Adrenal gland (tissue), 12 donors: ENCODE measurements around the gene MESP2. TPM values are rescaled to one million over a fixed set of nuclear protein-coding genes. Genes with fewer than 3 reads are reported as not detected.

Experiments
- DNase-seq, 7 donors: peaks; one replicate each; pipeline ENCODE4 v3.0.0-alpha.2; 2019 to 2020
- H3K27ac ChIP-seq, 5 donors: fragments of 200-600 bp; sonication (generic) in 4 of 5; 1 replicate in 3 of 5; 2 replicates in 2 of 5; pipeline versions ENCODE4 v1.5.1 to v1.8.0; 2016 to 2020; ENCODE audit warnings: mild to moderate bottlenecking in 1 of 5
- H3K27me3 ChIP-seq: fragments of 200-600 bp; 2 replicates; pipeline ENCODE4 v1.8.0; 2021
- H3K36me3 ChIP-seq, 2 donors: fragments of 200-600 bp; replicated peaks in 1 of 2; 1 replicate in 1 of 2; 2 replicates in 1 of 2; pipeline versions ENCODE4 v1.5.1 to v1.8.0; 2018 to 2022
- H3K4me1 ChIP-seq, 2 donors: fragments of 200-600 bp; replicated peaks in 1 of 2; 1 replicate in 1 of 2; 2 replicates in 1 of 2; pipeline versions ENCODE4 v1.5.1 to v1.8.0; 2018 to 2021
- H3K4me3 ChIP-seq, 4 donors: fragments of 200-600 bp; sonication (generic) in 3 of 4; one replicate each; pipeline ENCODE4 v1.5.1; 2016 to 2018
- H3K9me3 ChIP-seq, 3 donors: fragments of 200-600 bp; sonication (generic) in 1 of 3; replicated peaks in 1 of 3; 1 replicate in 2 of 3; 2 replicates in 1 of 3; pipeline versions ENCODE4 v1.5.1 to v1.8.0; 2016 to 2021
- CTCF ChIP-seq, 6 experiments: fragments of 450-650 bp in 4 of 6; fragments of 200-600 bp in 2 of 6; sonication (generic) in 1 of 6; IDR thresholded peaks; 1 replicate in 5 of 6; 2 replicates in 1 of 6; pipeline versions ENCODE4 v1.5.1 to v1.8.0; 2016 to 2021; ENCODE audit warnings: antibody characterized with exemption in 6 of 6, mild to moderate bottlenecking in 2 of 6, moderate library complexity in 1 of 6
- POLR2A ChIP-seq, 2 donors: fragments of 450-650 bp; IDR thresholded peaks; one replicate each; pipeline ENCODE4 v1.6.1; 2017; ENCODE audit warnings: antibody characterized with exemption in 2 of 2, mild to moderate bottlenecking in 2 of 2, moderate library complexity in 1 of 2
- WGBS, 4 donors: extraction: QIAGEN DNeasy Blood & Tissue Kit in 2 of 4; methylation state at CpG; one replicate each; pipeline versions ENCODE4 v1.1.5 to v1.1.7; 2013 to 2017; 5-methylcytosine and 5-hydroxymethylcytosine counted together
- intact Hi-C, 2 donors: fragments of 100-400 bp; cut with DNase I; formaldehyde crosslinking; loops; one replicate each; pipeline versions ENCODE4 v1.14.1 to v1.15.0; 2022 to 2023
- polyA plus RNA-seq, 3 donors: library from polyadenylated mRNA; stranded (reverse); fragments of 200-250 nt in 2 of 3; fragments of 350-450 nt in 1 of 3; fragmentation: Illumina TruSeq in 1 of 3; extraction: RNeasy Lipid Tissue Mini Kit (QIAGEN cat#74804) in 1 of 3; gene quantifications; one replicate each; pipeline ENCODE4 v1.2.3, GENCODE V29; 2013 to 2014
- total RNA-seq, 9 donors: library from RNA; depleted of rRNA in 4 of 9; stranded (reverse); fragments of >200 nt in 4 of 9; fragments of 120-200 nt in 1 of 9; fragmentation: NEBNext Ultra II Directional in 1 of 9; extraction: Animal tissue kit (Norgen Biotek cat#: 25700) in 1 of 9; gene quantifications; one replicate each; pipeline versions ENCODE4 v1.1.0 to v1.2.4, GENCODE V29; 2013 to 2023
- donor health status: healthy with polysubstance abuse.
- donor health status: Bipolar disorder and iron deficiency.
- donor health status: DM: yes; HTN: yes; CAD: no.
- donor health status: DM: no; HTN: no; CAD: no.
- donor health status: DM: no; HTN: no; CAD: no.
- donor health status: DM: yes; HTN: yes; CAD: no.

MESP2 gene
- total and polyA plus RNA-seq, 12 donors: 0.34 to 1.7 (median 0.55) TPM; not detected in 3

- intact Hi-C loops: no loop called here
- Histone ChIP-seq H3K4me3 (peak overlapping the region in 1 of 4 donors; percentile 36), H3K4me1 (peaks cover 12 to 13% of the 10 kb centered on the region in 2 donors), H3K9me3 (no peaks in the 10 kb centered on the region), H3K27me3 (no peaks in the 10 kb centered on the region), H3K27ac (no peak overlapping the region), H3K36me3 (no peaks in the 10 kb centered on the region)
- no peak for DNase-seq
- TF ChIP-seq POLR2A (IDR thresholded peaks at IDR 0.05): no peak
- TF ChIP-seq CTCF (IDR thresholded peaks at IDR 0.05): no peak
- 69 to 100% (median 72%) methylated on average over 1 to 14 of the region's 14 CpGs for WGBS, 4 donors
Measured at GRCh38 chr15:89775815-89776214, 317 bp upstream of the MESP2 start.

- TF ChIP-seq CTCF (IDR thresholded peaks at IDR 0.05) (no peak), POLR2A (IDR thresholded peaks at IDR 0.05) (no peak)
- peaks cover 12 to 22% of the 10 kb centered on the region in 2 donors for H3K4me1 ChIP-seq
- H3K4me3 ChIP-seq: peak overlapping the region in 1 of 4 donors; percentile 5
- no peak for DNase-seq
- H3K27ac ChIP-seq: no peak overlapping the region
- no peaks in the 10 kb centered on the region for H3K27me3 ChIP-seq
- WGBS, 4 donors: 63 to 84% (median 76%) methylated on average over 11 to 25 of the region's 25 CpGs
- H3K9me3 ChIP-seq: no peaks in the 10 kb centered on the region
- intact Hi-C loops: no loop called here
- H3K36me3 ChIP-seq: no peaks in the 10 kb centered on the region
Measured at GRCh38 chr15:89777073-89777751, 1.1 kb downstream of the MESP2 start.

DNA sequence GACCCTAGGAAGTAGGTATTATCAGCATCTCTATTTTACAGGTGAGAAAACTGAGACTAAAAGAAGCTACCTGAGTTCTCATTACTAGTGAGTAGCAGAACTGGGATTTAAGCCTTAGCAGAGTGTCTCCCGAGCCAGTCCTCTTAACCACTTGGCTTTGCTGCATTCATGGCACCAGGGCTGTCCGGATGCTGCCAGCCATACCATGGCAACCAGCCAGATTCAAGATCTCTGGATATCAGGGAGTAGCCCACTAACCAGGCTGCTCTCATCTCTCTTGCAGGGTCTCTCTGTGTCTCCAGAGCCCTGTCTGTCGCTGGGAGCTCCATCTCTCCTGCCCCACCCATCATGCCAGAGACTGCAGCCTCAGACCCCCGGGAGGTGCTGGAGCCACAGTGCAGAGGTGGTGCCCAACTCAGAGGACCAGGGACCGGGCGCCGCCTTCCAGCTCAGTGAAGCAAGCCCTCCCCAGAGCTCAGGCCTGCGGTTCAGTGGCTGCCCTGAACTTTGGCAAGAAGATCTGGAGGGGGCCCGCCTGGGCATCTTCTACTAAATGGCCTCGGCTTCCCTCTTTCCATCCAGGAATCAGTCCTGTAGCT lies 1.7 kb downstream of the MESP2 start:
- intact Hi-C loops: no loop called here
- Histone ChIP-seq H3K36me3 (no peaks in the 10 kb centered on the region), H3K27me3 (no peaks in the 10 kb centered on the region), H3K4me3 (no peak overlapping the region), H3K4me1 (peaks cover 12 to 27% of the 10 kb centered on the region in 2 donors), H3K27ac (no peak overlapping the region), H3K9me3 (no peaks in the 10 kb centered on the region)
- TF ChIP-seq CTCF (IDR thresholded peaks at IDR 0.05) (no peak), POLR2A (IDR thresholded peaks at IDR 0.05) (no peak)
- WGBS, 4 donors: 90 to 94% (median 92%) methylated on average over 4 to 10 of the region's 10 CpGs
- DNase-seq: no peak

GRCh38 chr15:89778861-89779260 lies 2.7 kb downstream of the MESP2 start:
- peaks cover 12 to 27% of the 10 kb centered on the region in 2 donors for H3K4me1 ChIP-seq
- no peaks in the 10 kb centered on the region for H3K36me3 ChIP-seq
- intact Hi-C loops: no loop called here
- no peak overlapping the region for H3K4me3 ChIP-seq
- H3K27ac ChIP-seq: no peak overlapping the region
- WGBS, 4 donors: 93 to 100% (median 93%) methylated on average over 3 to 4 of the region's 4 CpGs
- DNase-seq: no peak
- H3K9me3 ChIP-seq: no peaks in the 10 kb centered on the region
- H3K27me3 ChIP-seq: no peaks in the 10 kb centered on the region
- TF ChIP-seq POLR2A (IDR thresholded peaks at IDR 0.05): no peak
- no peak for TF ChIP-seq CTCF (IDR thresholded peaks at IDR 0.05)
